ENCODE data around the gene CCDC180.
"Not testable (repeated sequence)": the region's sequence is repeated elsewhere in the genome, so short reads cannot be mapped to it uniquely, and the experiment has no call there.

Gene CCDC180

GRCh38 chr9:97307500-97308163, at the start of gene CCDC180:
Gene CCDC180 (plus strand): TSS chr9:97307659. CDS start chr9:97308064, 405 bp downstream.
- no peak for DNase-seq (ENCODE audit: low spot score)

- DNase-seq (ENCODE audit: low spot score), result not testable (repeated sequence)
Observed at GRCh38 chr9:97259834-97260514, 47.5 kb upstream of the CCDC180 start.

GRCh38 chr9:97271292-97271691, 36.2 kb upstream of the CCDC180 start:
- no peak for DNase-seq (ENCODE audit: low spot score)

GRCh38 chr9:97272072-97272471, 35.4 kb upstream of the CCDC180 start:
- DNase-seq (ENCODE audit: low spot score), result no peak

- DNase-seq (ENCODE audit: low spot score), result no peak
Observed at GRCh38 chr9:97276310-97276852, 31.1 kb upstream of the CCDC180 start.

GRCh38 chr9:97277953-97278352, 29.5 kb upstream of the CCDC180 start:
- no peak for DNase-seq (ENCODE audit: low spot score)

GRCh38 chr9:97280755-97281330, 26.6 kb upstream of the CCDC180 start:
- DNase-seq (ENCODE audit: low spot score), result no peak

GRCh38 chr9:97283768-97284167, 23.7 kb upstream of the CCDC180 start:
- no peak for DNase-seq (ENCODE audit: low spot score)

- no peak for DNase-seq (ENCODE audit: low spot score)
Observed at GRCh38 chr9:97284798-97285197, 22.7 kb upstream of the CCDC180 start.

- DNase-seq (ENCODE audit: low spot score), result no peak
Observed at GRCh38 chr9:97292200-97292599, 15.3 kb upstream of the CCDC180 start.

GRCh38 chr9:97293207-97293721, 14.2 kb upstream of the CCDC180 start:
- DNase-seq (ENCODE audit: low spot score), result no peak

GRCh38 chr9:97293818-97294217, 13.6 kb upstream of the CCDC180 start:
- no peak for DNase-seq (ENCODE audit: low spot score)

- DNase-seq (ENCODE audit: low spot score), result no peak
Observed at GRCh38 chr9:97297889-97298288, 9.6 kb upstream of the CCDC180 start.

- no peak for DNase-seq (ENCODE audit: low spot score)
Observed at GRCh38 chr9:97299809-97300414, 7.5 kb upstream of the CCDC180 start.

- no peak for DNase-seq (ENCODE audit: low spot score)
Observed at GRCh38 chr9:97300586-97300985, 6.9 kb upstream of the CCDC180 start.

GRCh38 chr9:97301974-97302373, 5.5 kb upstream of the CCDC180 start:
- DNase-seq (ENCODE audit: low spot score), result no peak

GRCh38 chr9:97304586-97304985, 2.9 kb upstream of the CCDC180 start:
- no peak for DNase-seq (ENCODE audit: low spot score)

GRCh38 chr9:97305501-97306298, 1.8 kb upstream of the CCDC180 start:
- no peak for DNase-seq (ENCODE audit: low spot score)

- peak; percentile 54 for DNase-seq (ENCODE audit: low spot score)
Observed at GRCh38 chr9:97307091-97307490, 368 bp upstream of the CCDC180 start.

- no peak for DNase-seq (ENCODE audit: low spot score)
Observed at GRCh38 chr9:97309260-97309659, 1.8 kb downstream of the CCDC180 start.

GRCh38 chr9:97310023-97310422, 2.6 kb downstream of the CCDC180 start:
- no peak for DNase-seq (ENCODE audit: low spot score)

GRCh38 chr9:97310896-97311295, 3.4 kb downstream of the CCDC180 start:
- no peak for DNase-seq (ENCODE audit: low spot score)
